ENCODE data around the gene CROCC. TPM values are rescaled to one million over a fixed set of nuclear protein-coding genes. Genes with fewer than 3 reads are reported as not detected.

The CROCC gene
- total and polyA plus RNA-seq, 2 experiments from 2014 or later, result 15.1 to 106 TPM

DNA sequence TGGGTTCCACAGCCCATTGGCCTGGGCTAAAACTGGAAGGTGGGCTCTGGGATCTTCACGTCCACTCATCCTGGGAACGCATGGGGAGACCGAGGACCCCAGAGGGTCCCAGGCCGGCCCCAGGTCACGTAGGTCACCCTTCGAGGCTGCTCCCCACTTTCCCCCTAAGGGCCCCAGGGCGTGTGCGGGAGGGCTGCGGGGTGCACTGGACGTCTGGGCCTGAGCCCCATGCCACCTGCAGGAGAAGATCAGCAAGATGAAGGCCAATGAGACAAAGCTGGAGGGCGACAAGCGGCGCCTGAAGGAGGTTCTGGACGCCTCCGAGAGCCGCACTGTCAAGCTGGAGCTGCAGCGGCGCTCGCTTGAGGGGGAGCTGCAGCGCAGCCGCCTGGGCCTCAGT lies 46.2 kb downstream of the CROCC start:
- H3K9me2 ChIP-seq (ENCODE audit: insufficient read depth), result no peaks in the 10 kb centered on the region
- H3K4me1 ChIP-seq (ENCODE audit: insufficient read depth), result peaks cover 7% of the 10 kb centered on the region; the same call in 1 of the 2 replicates
- H3K79me2 ChIP-seq (replicated peaks; ENCODE audit: insufficient read depth), result no peaks in the 10 kb centered on the region
- Mint-ChIP-seq H3K4me1 (peaks cover 16% of the 10 kb centered on the region), H3K36me3 (ENCODE audit: low read depth) (peaks cover 48% of the 10 kb centered on the region), H3K27ac (no peak overlapping the region), H3K27me3 (ENCODE audit: insufficient read depth, low read depth, poor library complexity) (peaks cover 13% of the 10 kb centered on the region), H3K4me3 (no peak overlapping the region), H3K9me3 (no peaks in the 10 kb centered on the region)
- H3K4me2 ChIP-seq, result no peak overlapping the region
- H3K4me3 ChIP-seq, result no peak overlapping the region
- no peak for ATAC-seq
- H2AFZ ChIP-seq, result no peak overlapping the region
- no peak for DNase-seq (ENCODE audit: low spot score)
- 0 out of 2 replicates have a peak, but pooled peaks cover 8% of the 10 kb centered on the region for H4K20me1 ChIP-seq (replicated peaks; ENCODE audit: insufficient read depth)
- H3K27ac ChIP-seq (ENCODE audit: low read depth), result no peak overlapping the region
- H3F3A ChIP-seq (replicated peaks; ENCODE audit: low read depth), result peaks cover 12% of the 10 kb centered on the region; the same call in 1 of the 2 replicates
- no peak for TF ChIP-seq JUNB (IDR thresholded peaks at IDR 0.05; ENCODE audit: unreplicated experiment)
- no peak for TF ChIP-seq ZNF331 (CRISPR knock-in tag; IDR thresholded peaks at IDR 0.05; ENCODE audit: low read depth)
- TF ChIP-seq NANOG (IDR thresholded peaks at IDR 0.05; ENCODE audit: borderline replicate concordance), result no peak
- TF ChIP-seq EZH2 (IDR thresholded peaks at IDR 0.05; ENCODE audit: low read depth, unreplicated experiment), result no peak
- TF ChIP-seq, protein P1, sequence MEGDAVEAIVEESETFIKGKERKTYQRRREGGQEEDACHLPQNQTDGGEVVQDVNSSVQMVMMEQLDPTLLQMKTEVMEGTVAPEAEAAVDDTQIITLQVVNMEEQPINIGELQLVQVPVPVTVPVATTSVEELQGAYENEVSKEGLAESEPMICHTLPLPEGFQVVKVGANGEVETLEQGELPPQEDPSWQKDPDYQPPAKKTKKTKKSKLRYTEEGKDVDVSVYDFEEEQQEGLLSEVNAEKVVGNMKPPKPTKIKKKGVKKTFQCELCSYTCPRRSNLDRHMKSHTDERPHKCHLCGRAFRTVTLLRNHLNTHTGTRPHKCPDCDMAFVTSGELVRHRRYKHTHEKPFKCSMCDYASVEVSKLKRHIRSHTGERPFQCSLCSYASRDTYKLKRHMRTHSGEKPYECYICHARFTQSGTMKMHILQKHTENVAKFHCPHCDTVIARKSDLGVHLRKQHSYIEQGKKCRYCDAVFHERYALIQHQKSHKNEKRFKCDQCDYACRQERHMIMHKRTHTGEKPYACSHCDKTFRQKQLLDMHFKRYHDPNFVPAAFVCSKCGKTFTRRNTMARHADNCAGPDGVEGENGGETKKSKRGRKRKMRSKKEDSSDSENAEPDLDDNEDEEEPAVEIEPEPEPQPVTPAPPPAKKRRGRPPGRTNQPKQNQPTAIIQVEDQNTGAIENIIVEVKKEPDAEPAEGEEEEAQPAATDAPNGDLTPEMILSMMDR (conservative IDR thresholded peaks at IDR 0.05; ENCODE audit: low read depth in 2 of 2), result no peak
- TF ChIP-seq, protein P2, sequence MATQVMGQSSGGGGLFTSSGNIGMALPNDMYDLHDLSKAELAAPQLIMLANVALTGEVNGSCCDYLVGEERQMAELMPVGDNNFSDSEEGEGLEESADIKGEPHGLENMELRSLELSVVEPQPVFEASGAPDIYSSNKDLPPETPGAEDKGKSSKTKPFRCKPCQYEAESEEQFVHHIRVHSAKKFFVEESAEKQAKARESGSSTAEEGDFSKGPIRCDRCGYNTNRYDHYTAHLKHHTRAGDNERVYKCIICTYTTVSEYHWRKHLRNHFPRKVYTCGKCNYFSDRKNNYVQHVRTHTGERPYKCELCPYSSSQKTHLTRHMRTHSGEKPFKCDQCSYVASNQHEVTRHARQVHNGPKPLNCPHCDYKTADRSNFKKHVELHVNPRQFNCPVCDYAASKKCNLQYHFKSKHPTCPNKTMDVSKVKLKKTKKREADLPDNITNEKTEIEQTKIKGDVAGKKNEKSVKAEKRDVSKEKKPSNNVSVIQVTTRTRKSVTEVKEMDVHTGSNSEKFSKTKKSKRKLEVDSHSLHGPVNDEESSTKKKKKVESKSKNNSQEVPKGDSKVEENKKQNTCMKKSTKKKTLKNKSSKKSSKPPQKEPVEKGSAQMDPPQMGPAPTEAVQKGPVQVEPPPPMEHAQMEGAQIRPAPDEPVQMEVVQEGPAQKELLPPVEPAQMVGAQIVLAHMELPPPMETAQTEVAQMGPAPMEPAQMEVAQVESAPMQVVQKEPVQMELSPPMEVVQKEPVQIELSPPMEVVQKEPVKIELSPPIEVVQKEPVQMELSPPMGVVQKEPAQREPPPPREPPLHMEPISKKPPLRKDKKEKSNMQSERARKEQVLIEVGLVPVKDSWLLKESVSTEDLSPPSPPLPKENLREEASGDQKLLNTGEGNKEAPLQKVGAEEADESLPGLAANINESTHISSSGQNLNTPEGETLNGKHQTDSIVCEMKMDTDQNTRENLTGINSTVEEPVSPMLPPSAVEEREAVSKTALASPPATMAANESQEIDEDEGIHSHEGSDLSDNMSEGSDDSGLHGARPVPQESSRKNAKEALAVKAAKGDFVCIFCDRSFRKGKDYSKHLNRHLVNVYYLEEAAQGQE (IDR thresholded peaks at IDR 0.05; ENCODE audit: unreplicated experiment), result no peak
- no peak for TF ChIP-seq STAT1 (IDR thresholded peaks at IDR 0.05; ENCODE audit: unreplicated experiment)
- no peaks in the 10 kb centered on the region; the same call in 1 of the 2 replicates for H3K36me3 ChIP-seq (ENCODE audit: insufficient read depth)
- no peaks in the 10 kb centered on the region for H3K27me3 ChIP-seq (ENCODE audit: insufficient read depth)

DNA sequence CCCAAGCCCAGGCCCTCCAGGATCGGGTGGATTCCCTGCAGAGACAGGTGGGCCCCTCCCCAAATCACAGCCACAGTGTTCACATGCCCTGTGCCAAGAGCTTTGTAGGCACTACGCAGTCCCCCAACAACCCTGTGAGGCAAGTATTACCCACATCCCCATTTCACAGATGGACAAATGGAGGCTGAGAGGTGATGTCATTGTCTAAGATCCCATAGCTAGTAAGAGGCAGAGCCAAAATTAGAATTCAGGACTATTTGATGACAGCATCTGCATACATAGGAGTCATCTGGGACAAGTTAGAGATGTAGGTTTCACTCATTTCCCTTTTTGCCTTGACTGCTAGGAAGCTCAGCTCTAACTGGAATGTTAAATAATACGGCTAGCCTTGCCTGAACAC lies 46.6 kb downstream of the CROCC start:
- H3K9me3 Mint-ChIP-seq, result no peaks in the 10 kb centered on the region
- ATAC-seq (no peak), DNase-seq (ENCODE audit: low spot score) (no peak)
- H3K4me1 ChIP-seq (ENCODE audit: insufficient read depth), result peaks cover 7% of the 10 kb centered on the region; the same call in 1 of the 2 replicates
- H2AFZ ChIP-seq, result no peak overlapping the region
- no peak overlapping the region for H3K4me3 ChIP-seq
- no peak overlapping the region for H3K4me2 ChIP-seq
- H3K27me3 Mint-ChIP-seq (ENCODE audit: insufficient read depth, low read depth, poor library complexity), result peaks cover 13% of the 10 kb centered on the region
- H3K36me3 ChIP-seq (ENCODE audit: insufficient read depth), result no peaks in the 10 kb centered on the region; the same call in 1 of the 2 replicates
- H3K27ac ChIP-seq (ENCODE audit: low read depth), result no peak overlapping the region
- no peaks in the 10 kb centered on the region for H3K79me2 ChIP-seq (replicated peaks; ENCODE audit: insufficient read depth)
- H3K4me1 Mint-ChIP-seq, result peaks cover 16% of the 10 kb centered on the region
- no peak overlapping the region for H3K27ac Mint-ChIP-seq
- H3K4me3 Mint-ChIP-seq, result no peak overlapping the region
- H3K27me3 ChIP-seq (ENCODE audit: insufficient read depth), result no peaks in the 10 kb centered on the region
- peaks cover 52% of the 10 kb centered on the region for H3K36me3 Mint-ChIP-seq (ENCODE audit: low read depth)
- H3F3A ChIP-seq (replicated peaks; ENCODE audit: low read depth), result peaks cover 12% of the 10 kb centered on the region; the same call in 1 of the 2 replicates
- TF ChIP-seq JUNB (IDR thresholded peaks at IDR 0.05; ENCODE audit: unreplicated experiment) (no peak), NANOG (IDR thresholded peaks at IDR 0.05; ENCODE audit: borderline replicate concordance) (no peak), ZNF331 (CRISPR knock-in tag; IDR thresholded peaks at IDR 0.05; ENCODE audit: low read depth) (no peak), ZNF114 (CRISPR knock-in tag; IDR thresholded peaks at IDR 0.05) (no peak), EZH2 (IDR thresholded peaks at IDR 0.05; ENCODE audit: low read depth, unreplicated experiment) (no peak), POLR2AphosphoS5 (IDR thresholded peaks at IDR 0.05; ENCODE audit: low read depth) (no peak)
- TF ChIP-seq, protein P2 (IDR thresholded peaks at IDR 0.05; ENCODE audit: unreplicated experiment), result no peak
- TF ChIP-seq, protein P1 (conservative IDR thresholded peaks at IDR 0.05; ENCODE audit: low read depth in 2 of 2), result no peak
- TF ChIP-seq, protein P3, sequence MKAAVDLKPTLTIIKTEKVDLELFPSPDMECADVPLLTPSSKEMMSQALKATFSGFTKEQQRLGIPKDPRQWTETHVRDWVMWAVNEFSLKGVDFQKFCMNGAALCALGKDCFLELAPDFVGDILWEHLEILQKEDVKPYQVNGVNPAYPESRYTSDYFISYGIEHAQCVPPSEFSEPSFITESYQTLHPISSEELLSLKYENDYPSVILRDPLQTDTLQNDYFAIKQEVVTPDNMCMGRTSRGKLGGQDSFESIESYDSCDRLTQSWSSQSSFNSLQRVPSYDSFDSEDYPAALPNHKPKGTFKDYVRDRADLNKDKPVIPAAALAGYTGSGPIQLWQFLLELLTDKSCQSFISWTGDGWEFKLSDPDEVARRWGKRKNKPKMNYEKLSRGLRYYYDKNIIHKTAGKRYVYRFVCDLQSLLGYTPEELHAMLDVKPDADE (IDR thresholded peaks at IDR 0.05), result no peak
- 0 out of 2 replicates have a peak, but pooled peaks cover 8% of the 10 kb centered on the region for H4K20me1 ChIP-seq (replicated peaks; ENCODE audit: insufficient read depth)
- no peaks in the 10 kb centered on the region for H3K9me2 ChIP-seq (ENCODE audit: insufficient read depth)
